Measurements from ENCODE around the gene IKBKE. TPM values are rescaled to one million over a fixed set of nuclear protein-coding genes. Genes with fewer than 3 reads are reported as not detected.

Gene IKBKE
- total and polyA plus RNA-seq, 2 of the 8 experiments (the other 6 are each of a cell fraction or from before 2014, with no cell fraction given): 8.6 to 12.0 TPM

DNA sequence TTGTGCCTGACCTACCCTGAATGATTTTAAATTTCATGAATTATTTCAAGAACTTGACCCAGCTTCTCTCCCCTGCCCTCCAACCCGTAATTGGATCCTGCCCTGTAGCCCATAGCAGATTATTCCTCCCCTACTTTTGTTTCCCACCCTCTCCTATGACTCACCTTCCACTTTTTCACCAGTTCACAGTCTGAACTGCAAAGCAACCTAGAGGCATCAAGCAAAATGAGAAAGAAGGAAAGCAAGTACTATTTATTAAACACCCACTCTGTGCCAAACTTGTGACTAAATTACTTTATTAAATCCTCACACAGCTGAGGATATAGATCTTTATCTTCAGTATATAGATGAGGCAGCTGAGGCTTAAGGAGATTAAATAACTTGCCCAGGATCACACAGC, 20.7 kb upstream of the IKBKE start:
- H3K4me1 ChIP-seq (replicated peaks in 1 of 4; ENCODE audit: control insufficient read depth in 3 of 4, insufficient read depth in 4 of 4, low read length in 3 of 4): peaks cover 0 to 8% (median under 1%) of the 10 kb centered on the region in 4 experiments; a peak in 4 of 7 replicates
- ChIA-PET POLR2A (ENCODE audit: partially characterized antibody) (no interaction called here), CTCF (ENCODE audit: partially characterized antibody) (interaction anchor here (1.0 to 2.0 kb wide), 4 partner anchors 10 to 30 kb away, joined by 3 to 7 read pairs (median 6); no protein-coding TSS in a partner anchor)
- no peak overlapping the region for H2AFZ ChIP-seq (ENCODE audit: low read length)
- H3K14ac ChIP-seq (ENCODE audit: insufficient read length): no peak overlapping the region
- H3K23ac ChIP-seq (ENCODE audit: insufficient read length): no peak overlapping the region
- H3K4me3 ChIP-seq (ENCODE audit: extremely low read depth in 1 of 4, insufficient read depth in 2 of 4, low read depth in 3 of 4, low read length in 4 of 4): no peak overlapping the region
- H2BK15ac ChIP-seq (ENCODE audit: low read length): no peak overlapping the region
- no peak overlapping the region for H4K8ac ChIP-seq (ENCODE audit: extremely low read depth, insufficient read depth, low read length)
- TF ChIP-seq RNF2 (IDR thresholded peaks at IDR 0.05; ENCODE audit: borderline replicate concordance, low read depth, low read length, missing control alignments, poor library complexity, severe bottlenecking) (no peak), CEBPB (IDR thresholded peaks at IDR 0.05; ENCODE audit: low read depth, low read length) (no peak), EGR1 (IDR thresholded peaks at IDR 0.05; ENCODE audit: borderline replicate concordance, low read depth, low read length) (no peak), TCF12 (IDR thresholded peaks at IDR 0.05; ENCODE audit: low read depth, low read length) (no peak), ZNF274 (IDR thresholded peaks at IDR 0.05; ENCODE audit: borderline replicate concordance, extremely low read depth, low read length) (no peak), CREB1 (IDR thresholded peaks at IDR 0.05) (no peak), JUND (IDR thresholded peaks at IDR 0.05; ENCODE audit: low read length) (no peak), BRCA1 (IDR thresholded peaks at IDR 0.05; ENCODE audit: low read depth, low read length) (no peak), SP2 (IDR thresholded peaks at IDR 0.05; ENCODE audit: low read length) (no peak), TAF7 (optimal IDR thresholded peaks at IDR 0.05; ENCODE audit: borderline replicate concordance, low read depth, low read length) (no peak), RFX5 (IDR thresholded peaks at IDR 0.05; ENCODE audit: borderline replicate concordance, low read depth, low read length) (no peak), BCL11A (IDR thresholded peaks at IDR 0.05; ENCODE audit: low read depth in 2 of 2, low read length in 2 of 2) (no peak), ATF3 (IDR thresholded peaks at IDR 0.05; ENCODE audit: insufficient read depth, low read depth, low read length) (no peak)
- no peak overlapping the region for H2BK12ac ChIP-seq (ENCODE audit: low read depth, low read length)
- H3K27me3 ChIP-seq (replicated peaks in 1 of 4; ENCODE audit: control insufficient read depth in 3 of 4, extremely low read depth in 1 of 4, insufficient read depth in 3 of 4, low read length in 3 of 4): no peaks in the 10 kb centered on the region
- no peak for FAIRE-seq
- no peak overlapping the region for H2BK20ac ChIP-seq (ENCODE audit: low read length)
- peaks cover 2 to 14% (median 9%) of the 10 kb centered on the region in 4 experiments; a peak in 6 of 8 replicates for H3K36me3 ChIP-seq (ENCODE audit: control insufficient read depth in 2 of 4, insufficient read depth in 4 of 4, low read length in 3 of 4)
- no peaks in the 10 kb centered on the region; the same call in 1 of the 2 replicates for H3K79me1 ChIP-seq (ENCODE audit: low read depth, low read length)
- H3K18ac ChIP-seq (ENCODE audit: extremely low read depth, low read length): no peak overlapping the region
- no peak for DNase-seq (ENCODE audit: low read depth in 1 of 2, low spot score in 2 of 2)
- no peak overlapping the region for H3K4ac ChIP-seq (replicated peaks; ENCODE audit: insufficient read length, low read depth, low read length)
- H3K23me2 ChIP-seq (ENCODE audit: low read depth, low read length): no peaks in the 10 kb centered on the region
- H3K79me2 ChIP-seq (ENCODE audit: control insufficient read depth in 1 of 2, insufficient read depth in 2 of 2, low read length in 2 of 2): no peaks in the 10 kb centered on the region
- no peak overlapping the region for H3K27ac ChIP-seq (ENCODE audit: low read depth, low read length)
- H2AK5ac ChIP-seq (ENCODE audit: low read depth, low read length): no peak overlapping the region
- no peak overlapping the region for H4K91ac ChIP-seq (replicated peaks; ENCODE audit: insufficient read length, low read length)
- H3K4me2 ChIP-seq (ENCODE audit: insufficient read depth in 1 of 2, low read depth in 2 of 2, low read length in 2 of 2): no peak overlapping the region
- WGBS, 2 experiments (ENCODE audit: extremely low coverage in 1 of 2, insufficient coverage in 1 of 2, insufficient read length in 1 of 2, insufficient replicate concordance in 2 of 2, low coverage in 1 of 2, low lambda C conversion rate in 2 of 2, missing lambda C conversion rate in 1 of 2): 83% methylated on average over 1 of the region's 1 CpG; no CpG with 5 or more reads in 1 of the 2 experiments
- H3K9ac ChIP-seq (replicated peaks in 1 of 4; ENCODE audit: extremely low read depth in 1 of 4, low read depth in 3 of 4, low read length in 3 of 4): no peak overlapping the region
- H3K9me3 ChIP-seq (ENCODE audit: insufficient read depth in 2 of 2, low read depth in 1 of 2, low read length in 1 of 2): no peaks in the 10 kb centered on the region
- no peak overlapping the region for H2BK5ac ChIP-seq (ENCODE audit: low read depth, low read length)
- H3K56ac ChIP-seq (replicated peaks; ENCODE audit: insufficient read length, low read depth, low read length): no peak overlapping the region
- H2BK120ac ChIP-seq (replicated peaks; ENCODE audit: low read depth, low read length): no peak overlapping the region
- no peak overlapping the region for H4K5ac ChIP-seq (ENCODE audit: insufficient read length, low read depth, low read length)
- no peaks in the 10 kb centered on the region for H4K20me1 ChIP-seq (replicated peaks in 1 of 2; ENCODE audit: control insufficient read depth in 1 of 2, insufficient read depth in 2 of 2, low read length in 2 of 2)

Measured in H1 (cell line).